Stimulated activated CD8-positive, alpha-beta memory T cell treated with anti-CD3 and anti-CD28 coated beads, Interleukin-12 subunit alpha, Interleukin-12 subunit beta, amount 100 ng/mL, for 24 hours (primary cell): ENCODE results near the gene TARDBP.
"Not testable (repeated sequence)": the region's sequence is repeated elsewhere in the genome, so short reads cannot be mapped to it uniquely, and the experiment has no call there.

Experiments
- DNase-seq: peaks from one replicate; pipeline ENCODE4 v3.0.0-alpha.2; 2020; ENCODE audit errors: extremely low read depth

The TARDBP gene

GRCh38 chr1:11042995-11043874 lies 30.8 kb downstream of the TARDBP start:
- DNase-seq: no peak

GRCh38 chr1:11044086-11044848 lies 31.8 kb downstream of the TARDBP start:
- no peak for DNase-seq

GRCh38 chr1:11044849-11045427 lies 32.5 kb downstream of the TARDBP start:
- DNase-seq: no peak

GRCh38 chr1:11045428-11046269 lies 33.2 kb downstream of the TARDBP start:
- no peak for DNase-seq

- DNase-seq: no peak
Observed at GRCh38 chr1:11046270-11046566, 33.8 kb downstream of the TARDBP start.

- DNase-seq: no peak
Observed at GRCh38 chr1:11046625-11047365, 34.3 kb downstream of the TARDBP start, which contains the start of gene MASP2. Gene MASP2, minus strand, starts transcription at chr1:11047239. Its CDS starts 32 bp downstream, at chr1:11047207.

GRCh38 chr1:11051121-11051520 lies 38.7 kb downstream of the TARDBP start:
- not testable (repeated sequence) for DNase-seq

- no peak for DNase-seq
Observed at GRCh38 chr1:11051781-11052511, 39.5 kb downstream of the TARDBP start.

GRCh38 chr1:11052839-11053757 lies 40.6 kb downstream of the TARDBP start:
- DNase-seq: no peak

- DNase-seq: no peak
Observed at GRCh38 chr1:11053758-11054137, 41.3 kb downstream of the TARDBP start.

GRCh38 chr1:11054181-11054580 lies 41.7 kb downstream of the TARDBP start:
- DNase-seq: no peak

GRCh38 chr1:11054666-11055065 lies 42.2 kb downstream of the TARDBP start:
- no peak for DNase-seq

- DNase-seq: no peak
Observed at GRCh38 chr1:11055676-11056075, 43.2 kb downstream of the TARDBP start.

GRCh38 chr1:11056504-11056903 lies 44.0 kb downstream of the TARDBP start:
- DNase-seq: no peak

GRCh38 chr1:11057477-11057876 lies 45.0 kb downstream of the TARDBP start:
- no peak for DNase-seq

- DNase-seq: no peak
Observed at GRCh38 chr1:11058026-11058425, 45.6 kb downstream of the TARDBP start.

GRCh38 chr1:11058595-11059154 lies 46.2 kb downstream of the TARDBP start:
- DNase-seq: no peak

GRCh38 chr1:11059155-11059967 lies 46.9 kb downstream of the TARDBP start:
- DNase-seq: no peak
